ENCODE results near the gene MYO1E.
A peak's percentile ranks its signal among the peaks of the same experiment; 100 is the strongest.

The MYO1E gene

GRCh38 chr15:59256482-59256881 lies 116.2 kb downstream of the MYO1E start:
- DNase-seq: no peak

- no peak for DNase-seq
Observed at GRCh38 chr15:59255680-59256336, 116.9 kb downstream of the MYO1E start.

GRCh38 chr15:59252137-59252536 lies 120.5 kb downstream of the MYO1E start:
- DNase-seq: no peak

- DNase-seq: no peak
Observed at GRCh38 chr15:59251001-59251845, 121.4 kb downstream of the MYO1E start.

GRCh38 chr15:59250249-59250648 lies 122.4 kb downstream of the MYO1E start:
- DNase-seq: no peak

- DNase-seq: no peak
Observed at GRCh38 chr15:59249816-59250215, 122.9 kb downstream of the MYO1E start.

GRCh38 chr15:59247364-59247763 lies 125.3 kb downstream of the MYO1E start:
- DNase-seq: peak; percentile 80

GRCh38 chr15:59245559-59245958 lies 127.1 kb downstream of the MYO1E start:
- DNase-seq: no peak

GRCh38 chr15:59244337-59244736 lies 128.3 kb downstream of the MYO1E start:
- DNase-seq: no peak

GRCh38 chr15:59243622-59244021 lies 129.0 kb downstream of the MYO1E start:
- DNase-seq: no peak

GRCh38 chr15:59242649-59243048 lies 130.0 kb downstream of the MYO1E start:
- DNase-seq: no peak

- DNase-seq: no peak
Observed at GRCh38 chr15:59240036-59240435, 132.6 kb downstream of the MYO1E start.

- DNase-seq: no peak
Observed at GRCh38 chr15:59237924-59238331, 134.7 kb downstream of the MYO1E start.

GRCh38 chr15:59237119-59237855 lies 135.4 kb downstream of the MYO1E start:
- no peak for DNase-seq

GRCh38 chr15:59236394-59236793 lies 136.3 kb downstream of the MYO1E start:
- DNase-seq: no peak

GRCh38 chr15:59232476-59232875 lies 140.2 kb downstream of the MYO1E start:
- DNase-seq: no peak

- DNase-seq: no peak
Observed at GRCh38 chr15:59230531-59231055, 142.1 kb downstream of the MYO1E start.

GRCh38 chr15:59229453-59229852 lies 143.2 kb downstream of the MYO1E start:
- no peak for DNase-seq

GRCh38 chr15:59229015-59229414 lies 143.7 kb downstream of the MYO1E start:
- DNase-seq: no peak

- no peak for DNase-seq
Observed at GRCh38 chr15:59227021-59227420, 145.7 kb downstream of the MYO1E start.

- DNase-seq: no peak
Observed at GRCh38 chr15:59224474-59224873, 148.2 kb downstream of the MYO1E start.

- DNase-seq: no peak
Observed at GRCh38 chr15:59223736-59224135, 148.9 kb downstream of the MYO1E start.

GRCh38 chr15:59222906-59223550 lies 149.6 kb downstream of the MYO1E start:
- DNase-seq: no peak

Measured in DMS53 (cell line).